ENCODE results near the gene PLCG1.

PLCG1 gene

GRCh38 chr20:41204304-41205265 lies 67.2 kb downstream of the PLCG1 start:
- H3K36me3 Mint-ChIP-seq (ENCODE audit: low read depth), result peaks cover 34% of the 10 kb centered on the region
- no peak for DNase-seq
- no peak overlapping the region for H3K27ac Mint-ChIP-seq
- no peaks in the 10 kb centered on the region for H3K27me3 Mint-ChIP-seq
- peaks cover 1% of the 10 kb centered on the region for H3K4me1 Mint-ChIP-seq (ENCODE audit: low read depth)
- H3K9me3 Mint-ChIP-seq, result no peaks in the 10 kb centered on the region
- H3K4me3 Mint-ChIP-seq, result no peak overlapping the region

GRCh38 chr20:41205313-41205712 lies 68.0 kb downstream of the PLCG1 start:
- Mint-ChIP-seq H3K9me3 (no peaks in the 10 kb centered on the region), H3K27ac (no peak overlapping the region), H3K36me3 (ENCODE audit: low read depth) (peaks cover 29% of the 10 kb centered on the region), H3K27me3 (no peaks in the 10 kb centered on the region), H3K4me1 (ENCODE audit: low read depth) (peaks cover 1% of the 10 kb centered on the region), H3K4me3 (no peak overlapping the region)
- DNase-seq, result no peak

DNA sequence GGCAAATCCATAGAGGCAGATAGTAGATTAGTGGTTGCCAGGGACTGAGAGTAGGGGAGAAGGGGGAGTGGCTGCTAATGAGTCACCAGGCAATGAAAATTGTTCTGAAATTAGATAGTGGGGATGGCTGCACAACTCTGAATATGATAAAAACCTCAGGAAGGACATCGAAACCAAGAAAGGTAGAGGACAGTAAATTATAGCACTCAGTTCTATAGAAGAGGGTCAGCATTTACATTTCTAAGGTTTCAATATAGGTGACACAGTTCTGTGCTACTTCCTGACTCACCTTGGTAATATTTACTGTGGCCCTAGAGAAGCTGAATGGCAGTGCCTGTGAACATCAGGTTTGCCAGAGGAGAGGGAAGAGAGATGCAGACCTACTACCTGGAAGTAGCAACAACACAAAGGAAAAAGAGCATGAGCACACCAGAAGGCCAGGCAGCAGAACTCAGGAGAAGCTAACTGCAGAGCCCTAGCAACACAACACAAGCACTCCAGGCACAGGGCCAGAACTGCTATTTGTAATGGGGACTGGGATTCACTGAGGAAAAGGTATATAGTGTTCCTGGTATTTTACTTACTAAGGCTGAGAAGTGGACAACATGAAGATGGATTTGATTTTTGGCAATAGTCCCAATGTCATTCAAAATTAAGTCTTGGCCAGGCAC lies 75.9 kb downstream of the PLCG1 start:
- no peaks in the 10 kb centered on the region for H3K9me3 Mint-ChIP-seq
- no peaks in the 10 kb centered on the region for H3K36me3 Mint-ChIP-seq (ENCODE audit: low read depth)
- no peak overlapping the region for H3K27ac Mint-ChIP-seq
- DNase-seq, result no peak
- no peaks in the 10 kb centered on the region for H3K27me3 Mint-ChIP-seq
- peaks cover 10% of the 10 kb centered on the region for H3K4me1 Mint-ChIP-seq (ENCODE audit: low read depth)
- H3K4me3 Mint-ChIP-seq, result no peak overlapping the region

GRCh38 chr20:41214202-41214601 lies 76.9 kb downstream of the PLCG1 start:
- Mint-ChIP-seq H3K4me3 (no peak overlapping the region), H3K4me1 (ENCODE audit: low read depth) (peaks cover 10% of the 10 kb centered on the region), H3K36me3 (ENCODE audit: low read depth) (no peaks in the 10 kb centered on the region), H3K27me3 (no peaks in the 10 kb centered on the region), H3K27ac (no peak overlapping the region), H3K9me3 (no peaks in the 10 kb centered on the region)
- no peak for DNase-seq

DNA sequence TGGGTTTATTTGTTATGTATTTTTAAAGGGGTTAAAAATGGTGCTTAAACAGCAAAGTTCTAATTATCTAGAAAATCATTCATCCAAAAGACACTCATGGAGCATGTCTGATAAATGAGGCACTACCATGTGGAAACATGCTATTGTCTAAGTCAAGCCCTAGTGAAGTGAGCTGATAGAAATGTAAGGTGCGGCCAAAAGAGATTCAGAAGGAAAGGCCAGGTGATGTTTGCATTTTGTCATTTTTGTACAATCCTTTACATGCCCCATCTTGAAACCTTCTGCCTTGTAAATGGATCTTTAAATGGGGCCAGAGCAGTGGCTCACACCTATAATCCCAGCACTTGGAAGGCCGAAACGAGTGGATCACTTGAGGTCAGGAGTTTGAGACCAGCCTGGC lies 77.3 kb downstream of the PLCG1 start:
- H3K4me3 Mint-ChIP-seq, result no peak overlapping the region
- no peak for DNase-seq
- H3K36me3 Mint-ChIP-seq (ENCODE audit: low read depth), result no peaks in the 10 kb centered on the region
- no peaks in the 10 kb centered on the region for H3K27me3 Mint-ChIP-seq
- peaks cover 10% of the 10 kb centered on the region for H3K4me1 Mint-ChIP-seq (ENCODE audit: low read depth)
- H3K27ac Mint-ChIP-seq, result no peak overlapping the region
- no peaks in the 10 kb centered on the region for H3K9me3 Mint-ChIP-seq

- Mint-ChIP-seq H3K9me3 (no peaks in the 10 kb centered on the region), H3K4me3 (no peak overlapping the region), H3K4me1 (ENCODE audit: low read depth) (peaks cover 5% of the 10 kb centered on the region), H3K27me3 (no peaks in the 10 kb centered on the region), H3K36me3 (ENCODE audit: low read depth) (no peaks in the 10 kb centered on the region), H3K27ac (no peak overlapping the region)
- no peak for DNase-seq
Observed at GRCh38 chr20:41217422-41217821, 80.1 kb downstream of the PLCG1 start.

DNA sequence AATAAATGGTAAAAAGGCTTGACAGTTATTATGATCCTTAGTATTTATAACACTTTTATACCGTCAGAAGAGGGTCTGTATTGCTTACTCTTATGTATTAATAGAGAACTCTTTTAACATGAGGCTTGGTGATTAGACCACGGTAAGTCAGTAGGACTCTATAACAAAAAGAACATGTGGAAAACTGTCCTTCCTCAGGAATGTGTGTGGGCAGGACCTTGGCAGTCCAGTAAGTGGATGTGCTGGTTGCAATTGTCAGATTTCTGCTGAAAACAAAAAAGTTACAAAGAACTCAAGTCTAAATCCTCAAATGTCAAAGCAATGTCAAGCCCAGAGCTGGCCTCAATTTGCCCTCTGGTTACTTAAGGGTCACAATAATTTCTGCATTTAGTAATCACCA lies 81.1 kb downstream of the PLCG1 start:
- no peak overlapping the region for H3K27ac Mint-ChIP-seq
- no peaks in the 10 kb centered on the region for H3K27me3 Mint-ChIP-seq
- no peaks in the 10 kb centered on the region for H3K36me3 Mint-ChIP-seq (ENCODE audit: low read depth)
- no peak overlapping the region for H3K4me3 Mint-ChIP-seq
- peaks cover 2% of the 10 kb centered on the region for H3K4me1 Mint-ChIP-seq (ENCODE audit: low read depth)
- H3K9me3 Mint-ChIP-seq, result no peaks in the 10 kb centered on the region
- no peak for DNase-seq

DNA sequence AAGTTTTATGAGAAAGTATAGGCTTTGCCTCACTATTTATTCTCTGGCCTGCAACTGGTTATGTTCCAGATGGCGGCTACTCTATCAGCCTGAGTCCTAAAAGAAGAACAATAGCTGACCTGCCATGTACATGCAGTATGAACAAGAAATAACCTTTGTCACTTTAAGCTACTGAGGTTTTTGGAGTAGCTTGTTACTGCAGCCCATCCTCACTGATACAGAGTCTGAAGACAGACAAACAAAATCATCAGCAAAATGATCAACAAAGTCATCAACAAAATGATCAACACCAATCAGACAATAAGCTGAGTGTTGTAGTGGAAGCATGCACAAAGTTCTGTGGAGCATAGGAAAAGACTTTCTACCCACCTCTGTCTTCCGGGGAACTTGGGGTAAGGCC lies 82.5 kb downstream of the PLCG1 start:
- Mint-ChIP-seq H3K27ac (no peak overlapping the region), H3K9me3 (no peaks in the 10 kb centered on the region), H3K4me1 (ENCODE audit: low read depth) (peaks cover 2% of the 10 kb centered on the region), H3K27me3 (no peaks in the 10 kb centered on the region), H3K36me3 (ENCODE audit: low read depth) (no peaks in the 10 kb centered on the region), H3K4me3 (no peak overlapping the region)
- DNase-seq, result no peak

- Mint-ChIP-seq H3K27me3 (no peaks in the 10 kb centered on the region), H3K4me1 (ENCODE audit: low read depth) (peaks cover 2% of the 10 kb centered on the region), H3K27ac (no peak overlapping the region), H3K36me3 (ENCODE audit: low read depth) (no peaks in the 10 kb centered on the region), H3K9me3 (no peaks in the 10 kb centered on the region), H3K4me3 (no peak overlapping the region)
- no peak for DNase-seq
Observed at GRCh38 chr20:41221614-41222218, 84.4 kb downstream of the PLCG1 start.

GRCh38 chr20:41222296-41222695 lies 85.0 kb downstream of the PLCG1 start:
- H3K27me3 Mint-ChIP-seq, result no peaks in the 10 kb centered on the region
- H3K27ac Mint-ChIP-seq, result no peak overlapping the region
- H3K4me3 Mint-ChIP-seq, result no peak overlapping the region
- DNase-seq, result no peak
- peaks cover 2% of the 10 kb centered on the region for H3K4me1 Mint-ChIP-seq (ENCODE audit: low read depth)
- no peaks in the 10 kb centered on the region for H3K36me3 Mint-ChIP-seq (ENCODE audit: low read depth)
- H3K9me3 Mint-ChIP-seq, result no peaks in the 10 kb centered on the region

GRCh38 chr20:41222703-41223102 lies 85.4 kb downstream of the PLCG1 start:
- DNase-seq, result no peak
- Mint-ChIP-seq H3K4me3 (no peak overlapping the region), H3K36me3 (ENCODE audit: low read depth) (no peaks in the 10 kb centered on the region), H3K27me3 (no peaks in the 10 kb centered on the region), H3K4me1 (ENCODE audit: low read depth) (peaks cover 2% of the 10 kb centered on the region), H3K27ac (no peak overlapping the region), H3K9me3 (no peaks in the 10 kb centered on the region)

DNA sequence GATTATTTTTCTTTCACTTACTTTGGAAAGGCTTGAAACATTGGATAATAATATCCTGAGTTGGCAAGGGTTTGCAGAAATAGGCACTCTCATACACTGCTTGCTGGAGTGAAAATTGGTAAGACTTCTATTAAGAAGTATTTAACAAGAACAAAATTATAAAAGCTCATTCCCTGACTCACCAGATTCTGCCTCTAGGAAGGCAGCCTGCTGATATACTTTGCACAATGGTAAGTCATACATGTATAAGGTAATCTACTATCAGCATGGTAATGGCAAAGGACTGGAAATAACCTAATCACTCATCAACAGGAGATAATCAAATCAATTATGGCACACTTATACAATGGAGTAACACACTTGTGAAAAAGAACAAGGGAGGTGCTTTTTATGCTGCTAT lies 85.8 kb downstream of the PLCG1 start:
- Mint-ChIP-seq H3K27ac (no peak overlapping the region), H3K36me3 (ENCODE audit: low read depth) (no peaks in the 10 kb centered on the region), H3K27me3 (no peaks in the 10 kb centered on the region), H3K9me3 (no peaks in the 10 kb centered on the region), H3K4me1 (ENCODE audit: low read depth) (peaks cover 2% of the 10 kb centered on the region), H3K4me3 (no peak overlapping the region)
- DNase-seq, result no peak

DNA sequence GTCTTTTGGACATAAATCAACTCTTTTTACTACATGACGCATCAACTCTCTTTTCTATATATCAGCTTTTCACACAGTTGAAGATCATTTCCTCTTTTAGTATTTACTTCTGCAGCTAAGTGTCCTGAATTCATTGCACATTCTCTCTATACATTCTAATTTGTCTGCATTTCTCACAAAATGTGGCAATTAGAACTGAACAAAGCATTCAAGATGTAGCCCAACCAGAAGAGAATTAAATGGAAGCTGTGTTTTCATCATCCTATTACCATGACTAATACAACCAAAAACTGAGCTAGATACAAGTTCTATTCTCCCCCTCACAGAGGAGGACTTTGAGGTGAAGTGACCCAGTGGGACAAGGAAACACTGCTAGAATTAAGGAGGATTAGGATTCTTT lies 86.9 kb downstream of the PLCG1 start:
- Mint-ChIP-seq H3K36me3 (ENCODE audit: low read depth) (no peaks in the 10 kb centered on the region), H3K4me1 (ENCODE audit: low read depth) (peaks cover 7% of the 10 kb centered on the region), H3K27ac (no peak overlapping the region), H3K4me3 (no peak overlapping the region), H3K9me3 (no peaks in the 10 kb centered on the region), H3K27me3 (no peaks in the 10 kb centered on the region)
- DNase-seq, result no peak

GRCh38 chr20:41225091-41225490 lies 87.7 kb downstream of the PLCG1 start:
- H3K27ac Mint-ChIP-seq, result no peak overlapping the region
- H3K4me1 Mint-ChIP-seq (ENCODE audit: low read depth), result peaks cover 7% of the 10 kb centered on the region
- H3K27me3 Mint-ChIP-seq, result no peaks in the 10 kb centered on the region
- no peaks in the 10 kb centered on the region for H3K36me3 Mint-ChIP-seq (ENCODE audit: low read depth)
- no peak overlapping the region for H3K4me3 Mint-ChIP-seq
- DNase-seq, result no peak
- H3K9me3 Mint-ChIP-seq, result no peaks in the 10 kb centered on the region

DNA sequence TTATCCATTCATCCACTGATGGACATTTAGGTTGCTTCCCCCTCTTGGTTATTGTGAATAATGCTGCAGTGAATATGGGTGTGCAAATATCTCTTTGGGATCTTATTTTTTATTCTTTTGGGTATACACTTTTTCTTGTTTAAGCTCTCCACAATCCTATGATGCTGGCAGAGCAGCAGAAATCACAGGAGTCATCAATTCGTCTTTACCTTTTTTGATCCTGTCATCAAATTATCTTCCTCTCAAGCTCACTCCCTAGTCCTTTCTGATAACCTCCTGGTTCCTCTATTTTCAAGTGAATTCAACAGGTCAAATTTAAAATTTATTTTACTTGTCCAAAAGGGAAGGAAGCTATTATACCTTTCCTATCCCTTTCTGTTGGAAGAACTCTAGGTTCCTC lies 89.1 kb downstream of the PLCG1 start:
- Mint-ChIP-seq H3K4me3 (no peak overlapping the region), H3K27me3 (no peaks in the 10 kb centered on the region), H3K27ac (no peak overlapping the region), H3K4me1 (ENCODE audit: low read depth) (peaks cover 10% of the 10 kb centered on the region), H3K36me3 (ENCODE audit: low read depth) (no peaks in the 10 kb centered on the region), H3K9me3 (no peaks in the 10 kb centered on the region)
- DNase-seq, result no peak

Data from activated T-cell treated with anti-CD3 and anti-CD28 coated beads, Interleukin-2, amount 50 U/mL, for 24 hours (primary cell).